ENCODE data around the gene TRPM6. TPM values are rescaled to one million over a fixed set of nuclear protein-coding genes. Genes with fewer than 3 reads are reported as not detected.
A peak's percentile ranks its signal among the peaks of the same experiment; 100 is the strongest.

The TRPM6 gene
- total RNA-seq, 4 donors from 2014 or later: 0.30 to 2.9 (median 0.97) TPM

GRCh38 chr9:74742191-74742790 is 145.4 kb downstream of the TRPM6 start:
- Histone ChIP-seq H3K27me3 (no peaks in the 10 kb centered on the region), H3K9me3 (no peaks in the 10 kb centered on the region), H3K4me1 (peaks cover 0 to 15% (median 0%) of the 10 kb centered on the region in 4 donors), H3K36me3 (no peaks in the 10 kb centered on the region), H3K27ac (no peak overlapping the region), H3K4me3 (no peak overlapping the region)
- DNase-seq (ENCODE audit: low spot score in 2 of 2): no peak
- no peak for TF ChIP-seq POLR2A (IDR thresholded peaks at IDR 0.05)
- TF ChIP-seq EP300 (IDR thresholded peaks at IDR 0.05): no peak
- no peak for TF ChIP-seq CTCF (IDR thresholded peaks at IDR 0.05)
- WGBS, 2 donors: 85 to 90% methylated on average over 1 of the region's 1 CpG

DNA sequence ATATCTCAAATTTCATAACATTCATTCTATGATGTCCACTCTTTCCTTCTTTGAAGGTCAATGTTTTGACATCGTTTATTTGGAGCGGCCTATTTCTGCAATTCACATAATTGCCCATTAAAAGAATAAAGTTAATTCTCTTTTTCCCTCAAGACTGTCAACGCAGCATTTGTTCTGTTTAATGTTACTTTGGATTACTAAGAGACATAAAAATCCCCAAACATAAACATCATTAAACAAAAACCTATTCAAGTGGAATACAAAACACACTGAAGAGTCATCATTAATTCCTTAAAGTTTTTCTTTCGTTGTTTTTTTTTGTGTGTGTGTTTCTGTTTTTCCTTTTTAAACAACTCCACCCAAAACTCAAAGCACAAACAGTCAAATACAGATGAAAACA is 151.1 kb downstream of the TRPM6 start:
- Histone ChIP-seq H3K4me3 (no peak overlapping the region), H3K9me3 (no peaks in the 10 kb centered on the region), H3K4me1 (no peaks in the 10 kb centered on the region), H3K27ac (no peak overlapping the region), H3K27me3 (no peaks in the 10 kb centered on the region), H3K36me3 (no peaks in the 10 kb centered on the region)
- WGBS, 2 donors: 54 to 62% methylated on average over 4 of the region's 4 CpGs
- DNase-seq (ENCODE audit: low spot score in 2 of 2): no peak
- TF ChIP-seq CTCF (IDR thresholded peaks at IDR 0.05): no peak
- no peak for TF ChIP-seq POLR2A (IDR thresholded peaks at IDR 0.05)
- TF ChIP-seq EP300 (IDR thresholded peaks at IDR 0.05): no peak

- 67 to 76% methylated on average over 4 of the region's 4 CpGs for WGBS, 2 donors
- H3K9me3 ChIP-seq: no peaks in the 10 kb centered on the region
- H3K36me3 ChIP-seq: no peaks in the 10 kb centered on the region
- H3K4me3 ChIP-seq: no peak overlapping the region
- no peaks in the 10 kb centered on the region for H3K4me1 ChIP-seq
- no peak overlapping the region for H3K27ac ChIP-seq
- no peaks in the 10 kb centered on the region for H3K27me3 ChIP-seq
- TF ChIP-seq EP300 (IDR thresholded peaks at IDR 0.05) (no peak), CTCF (IDR thresholded peaks at IDR 0.05) (no peak), POLR2A (IDR thresholded peaks at IDR 0.05) (no peak)
- no peak for DNase-seq (ENCODE audit: low spot score in 2 of 2)
These were observed 152.0 kb downstream of the TRPM6 start for GRCh38 chr9:74735761-74736160.

DNA sequence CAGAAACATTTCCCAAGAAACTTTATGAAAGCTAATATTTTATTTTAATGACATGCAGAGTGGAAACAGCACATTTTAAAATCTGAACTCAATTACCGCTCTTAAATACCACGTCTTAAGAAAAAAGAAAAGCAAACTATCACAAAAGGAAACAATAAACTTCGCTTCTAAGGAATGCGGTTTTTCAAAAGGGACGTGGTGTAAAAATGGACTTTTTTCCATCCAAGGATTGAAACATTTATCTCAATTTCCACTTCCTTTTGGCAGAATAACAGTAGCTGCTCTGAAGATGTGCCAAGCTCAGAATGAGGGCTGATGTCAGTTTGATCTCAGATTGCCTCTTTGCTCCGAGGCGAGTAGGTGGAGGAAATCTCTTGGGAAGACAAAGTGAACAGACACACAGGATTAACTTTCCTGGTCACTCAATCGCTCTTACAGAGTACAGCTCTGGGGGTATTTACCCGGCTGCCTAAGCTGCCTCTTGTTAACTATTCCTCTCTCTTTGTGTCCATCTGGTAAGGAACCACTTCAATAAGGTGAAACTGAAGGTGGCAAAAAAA is 158.5 kb downstream of the TRPM6 start:
- Histone ChIP-seq H3K9me3 (no peaks in the 10 kb centered on the region), H3K27me3 (no peaks in the 10 kb centered on the region), H3K4me1 (peaks cover 0 to 11% (median 0%) of the 10 kb centered on the region in 4 donors), H3K4me3 (peak overlapping the region in 1 of 4 donors; percentile 1), H3K36me3 (no peaks in the 10 kb centered on the region), H3K27ac (no peak overlapping the region)
- no peak for TF ChIP-seq EP300 (IDR thresholded peaks at IDR 0.05)
- no peak for TF ChIP-seq CTCF (IDR thresholded peaks at IDR 0.05)
- TF ChIP-seq POLR2A (IDR thresholded peaks at IDR 0.05): no peak
- no peak for DNase-seq (ENCODE audit: low spot score in 2 of 2)
- WGBS, 2 donors: 23 to 28% methylated on average over 9 of the region's 9 CpGs

GRCh38 chr9:74728176-74728575 is 159.5 kb downstream of the TRPM6 start:
- no peaks in the 10 kb centered on the region for H3K9me3 ChIP-seq
- H3K36me3 ChIP-seq: no peaks in the 10 kb centered on the region
- no peaks in the 10 kb centered on the region for H3K27me3 ChIP-seq
- WGBS, 2 donors: 81 to 84% methylated on average over 7 of the region's 7 CpGs
- H3K4me1 ChIP-seq: peaks cover 0 to 11% (median 0%) of the 10 kb centered on the region in 4 donors
- no peak overlapping the region for H3K4me3 ChIP-seq
- H3K27ac ChIP-seq: no peak overlapping the region
- no peak for DNase-seq (ENCODE audit: low spot score in 2 of 2)
- TF ChIP-seq EP300 (IDR thresholded peaks at IDR 0.05): no peak
- no peak for TF ChIP-seq CTCF (IDR thresholded peaks at IDR 0.05)
- TF ChIP-seq POLR2A (IDR thresholded peaks at IDR 0.05): no peak
